Measurements from ENCODE around the gene KCNJ16.
"Not testable (repeated sequence)": the region's sequence is repeated elsewhere in the genome, so short reads cannot be mapped to it uniquely, and the experiment has no call there.

KCNJ16 gene

GRCh38 chr17:70037498-70037897 lies 37.5 kb upstream of the KCNJ16 start:
- DNase-seq (ENCODE audit: low spot score) = no peak
- no peak overlapping the region for H3K27ac ChIP-seq
- TF ChIP-seq CTCF (IDR thresholded peaks at IDR 0.05) = no peak
- no peak overlapping the region for H3K4me3 ChIP-seq

GRCh38 chr17:70040336-70040735 lies 34.7 kb upstream of the KCNJ16 start:
- Histone ChIP-seq H3K27ac (no peak overlapping the region), H3K4me3 (no peak overlapping the region)
- no peak for TF ChIP-seq CTCF (IDR thresholded peaks at IDR 0.05)
- no peak for DNase-seq (ENCODE audit: low spot score)

- DNase-seq (ENCODE audit: low spot score) = no peak
- H3K27ac ChIP-seq = no peak overlapping the region
- H3K4me3 ChIP-seq = no peak overlapping the region
- no peak for TF ChIP-seq CTCF (IDR thresholded peaks at IDR 0.05)
Measured at GRCh38 chr17:70041061-70041460, 34.0 kb upstream of the KCNJ16 start.

- TF ChIP-seq CTCF (IDR thresholded peaks at IDR 0.05) = no peak
- DNase-seq (ENCODE audit: low spot score) = no peak
- H3K27ac ChIP-seq = no peak overlapping the region
- H3K4me3 ChIP-seq = no peak overlapping the region
Measured at GRCh38 chr17:70041540-70041939, 33.5 kb upstream of the KCNJ16 start.

- H3K27ac ChIP-seq; H3K4me3 ChIP-seq; DNase-seq (ENCODE audit: low spot score): not testable (repeated sequence)
Measured at GRCh38 chr17:70045780-70046179, 29.2 kb upstream of the KCNJ16 start.

- H3K27ac ChIP-seq = no peak overlapping the region
- no peak for TF ChIP-seq CTCF (IDR thresholded peaks at IDR 0.05)
- no peak for DNase-seq (ENCODE audit: low spot score)
- H3K4me3 ChIP-seq = no peak overlapping the region
Measured at GRCh38 chr17:70047619-70048419, 27.2 kb upstream of the KCNJ16 start.

GRCh38 chr17:70049801-70050591 lies 25.0 kb upstream of the KCNJ16 start:
- DNase-seq (ENCODE audit: low spot score) = no peak
- TF ChIP-seq CTCF (IDR thresholded peaks at IDR 0.05) = no peak
- Histone ChIP-seq H3K27ac (no peak overlapping the region), H3K4me3 (no peak overlapping the region)

Measured in coronary artery (tissue), 2 donors.